T47D (cell line): ENCODE measurements around the gene YIPF4.
"Not testable (repeated sequence)": the region's sequence is repeated elsewhere in the genome, so short reads cannot be mapped to it uniquely, and the experiment has no call there.

Experiments used
- DNase-seq, 2 experiments: peaks; one replicate each; pipeline versions ENCODE4 v3.0.0 to v3.0.0-alpha.2; 2011 to 2012; ENCODE audit warnings: low read depth in 1 of 2, low spot score in 1 of 2
- JUND ChIP-seq: IDR thresholded peaks from 2 replicates; pipeline ENCODE4 v1.6.1; 2012; ENCODE audit warnings: low read depth
- in situ Hi-C: cut with HindIII; loops from 2 replicates; pipeline ENCODE4 v1.10.0; 2016; ENCODE audit warnings: low sequenced_read_pairs, low pct_unique_long_range_greater_than_20kb

Gene YIPF4

DNA sequence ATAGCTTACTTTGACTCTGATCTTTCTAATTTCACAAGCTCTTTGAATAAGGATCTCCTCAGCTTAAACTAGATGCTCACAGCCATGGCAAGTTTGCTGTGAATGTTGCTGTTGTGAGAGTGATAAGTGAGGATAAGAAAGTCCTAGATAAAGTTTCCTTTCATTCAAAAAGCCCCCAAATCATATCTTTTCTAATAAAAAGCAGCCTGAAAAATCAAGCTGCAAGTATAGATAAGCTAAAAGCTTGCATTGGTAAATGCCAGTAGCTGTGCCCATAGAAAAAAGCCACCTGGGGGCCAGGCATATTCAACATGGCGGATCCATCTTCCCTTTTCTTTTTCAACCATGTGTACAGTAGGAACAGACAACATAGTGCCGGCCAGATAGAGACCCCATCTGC lies 17.3 kb upstream of the YIPF4 start:
- DNase-seq: no peak
- no peak for TF ChIP-seq JUND
- in situ Hi-C loops: no loop called here

- no peak for TF ChIP-seq JUND
- in situ Hi-C loops: no loop called here
- DNase-seq: no peak
Observed at GRCh38 chr2:32262105-32262504, 15.6 kb upstream of the YIPF4 start.

DNA sequence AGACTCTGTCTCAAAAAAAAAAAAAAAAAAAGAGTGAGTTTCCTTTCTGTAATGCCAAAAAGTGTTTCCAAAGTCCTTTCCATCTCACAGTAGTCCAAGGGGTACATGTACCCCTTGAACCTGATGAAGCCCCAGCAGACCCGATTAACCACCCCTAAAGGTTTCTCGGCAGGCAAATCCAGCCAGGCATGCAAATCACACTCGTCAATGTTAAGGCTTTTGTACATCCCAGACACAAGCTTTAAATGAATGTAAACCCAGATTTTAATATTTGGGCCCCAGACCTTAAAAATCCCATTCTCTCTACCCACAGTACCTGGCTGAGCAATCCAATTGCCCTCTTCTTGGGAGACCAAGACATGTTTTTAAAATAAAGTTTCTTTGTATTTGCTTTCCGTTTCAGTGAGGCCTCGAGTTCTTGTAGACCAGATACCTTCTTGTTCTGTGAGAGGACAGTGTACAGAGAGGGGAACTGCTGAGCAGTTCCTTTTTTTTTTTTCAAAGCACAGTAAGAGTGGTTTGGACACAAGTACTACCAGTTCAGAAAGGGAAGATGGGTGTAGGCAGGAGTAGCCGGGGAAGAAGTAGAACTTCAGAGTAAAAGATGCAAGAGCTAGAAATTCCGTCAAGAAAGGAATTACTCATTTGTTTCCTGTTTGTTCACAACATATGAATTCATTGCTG lies 13.1 kb upstream of the YIPF4 start, which contains the start of gene NLRC4:
Gene NLRC4, minus strand, starts transcription at position 465 of the 684 bp plus-strand sequence. CDS start 8,111 bp downstream, outside the sequence.
- in situ Hi-C loops: no loop called here
- no peak for DNase-seq
- no peak for TF ChIP-seq JUND

DNA sequence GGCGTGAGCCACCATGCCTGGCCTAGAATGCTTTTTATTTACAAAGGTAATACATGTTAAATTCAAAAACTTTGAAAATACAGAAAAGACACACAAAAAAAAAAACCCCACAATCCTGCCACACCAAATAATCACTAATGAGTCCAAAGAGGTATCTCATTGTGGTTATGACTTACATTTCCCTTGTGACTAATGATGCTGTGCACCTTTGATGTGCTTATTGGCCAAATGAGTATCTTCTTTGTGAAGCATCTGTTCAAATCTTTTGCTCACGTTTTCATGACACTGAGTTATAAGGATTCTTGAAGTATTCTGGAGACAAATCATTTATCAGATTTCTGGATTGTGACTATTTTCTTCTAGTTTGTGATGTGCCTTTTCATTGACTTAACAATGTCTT lies 6.6 kb upstream of the YIPF4 start:
- TF ChIP-seq JUND: no peak
- in situ Hi-C loops: no loop called here
- no peak for DNase-seq

DNA sequence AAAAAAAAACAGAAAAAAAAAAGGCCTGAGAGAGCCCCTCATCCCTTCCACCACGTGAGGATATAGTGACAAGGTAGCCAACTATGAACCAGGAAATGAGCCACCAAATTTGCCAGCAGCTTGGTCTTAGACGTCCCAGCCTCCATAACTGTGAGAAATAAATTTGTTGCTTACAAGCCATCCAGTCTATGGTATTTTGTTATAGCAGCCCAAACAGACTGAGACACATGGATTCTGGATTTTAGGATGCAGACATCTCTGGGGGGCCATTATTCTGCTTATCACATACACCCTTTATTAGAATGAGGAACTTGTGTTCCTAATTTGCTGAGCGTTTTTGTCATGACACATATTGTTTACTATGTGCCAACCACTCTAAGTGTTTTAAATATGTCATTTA lies 5.4 kb upstream of the YIPF4 start:
- in situ Hi-C loops: no loop called here
- no peak for DNase-seq
- no peak for TF ChIP-seq JUND

GRCh38 chr2:32274289-32274688 lies 3.4 kb upstream of the YIPF4 start:
- DNase-seq: no peak
- in situ Hi-C loops: no loop called here
- no peak for TF ChIP-seq JUND

DNA sequence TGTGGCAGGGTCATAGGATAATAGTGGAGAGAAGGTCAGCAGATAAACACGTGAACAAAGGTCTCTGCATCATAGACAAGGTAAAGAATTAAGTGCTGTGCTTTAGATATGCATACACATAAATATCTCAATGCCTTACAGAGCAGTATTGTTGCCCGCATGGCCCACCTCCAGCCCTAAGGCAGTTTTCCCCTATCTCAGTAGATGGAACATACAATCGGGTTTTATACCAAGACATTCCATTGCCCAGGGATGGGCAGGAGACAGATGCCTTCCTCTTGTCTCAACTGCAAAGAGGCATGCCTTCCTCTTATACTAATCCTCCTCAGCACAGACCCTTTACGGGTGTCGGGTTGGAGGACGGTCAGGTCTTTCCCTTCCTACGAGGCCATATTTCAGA lies 1.9 kb upstream of the YIPF4 start:
- DNase-seq, in situ Hi-C loops: not testable (repeated sequence)

GRCh38 chr2:32277363-32277673 lies 386 bp upstream of the YIPF4 start:
- no peak for DNase-seq
- in situ Hi-C loops: no loop called here
- TF ChIP-seq JUND: no peak

GRCh38 chr2:32278478-32278853 lies 762 bp downstream of the YIPF4 start:
- in situ Hi-C loops: no loop called here
- peak in 1 of 2 experiments; percentile 34 for DNase-seq
- TF ChIP-seq JUND: no peak

DNA sequence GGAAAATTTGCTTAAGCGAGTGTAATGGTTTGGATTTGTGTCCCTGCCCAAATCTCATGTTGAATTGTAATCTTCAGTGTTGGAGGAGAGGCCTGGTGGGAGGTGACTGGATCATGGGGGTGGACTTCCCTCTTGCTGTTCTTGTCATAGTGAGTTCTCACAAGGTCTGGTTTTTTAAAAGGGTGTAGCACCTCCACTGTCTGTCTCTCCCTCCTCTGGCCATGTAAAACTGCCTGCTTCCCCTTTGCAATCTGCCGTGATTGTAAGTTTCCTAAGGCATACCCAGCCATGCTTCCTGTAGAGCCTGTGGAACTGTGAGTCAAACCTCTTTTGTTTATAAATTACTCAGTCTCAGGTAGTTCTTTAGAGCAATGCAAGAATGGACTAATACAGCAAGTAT lies 6.6 kb downstream of the YIPF4 start:
- no peak for DNase-seq
- in situ Hi-C loops: no loop called here
- no peak for TF ChIP-seq JUND

DNA sequence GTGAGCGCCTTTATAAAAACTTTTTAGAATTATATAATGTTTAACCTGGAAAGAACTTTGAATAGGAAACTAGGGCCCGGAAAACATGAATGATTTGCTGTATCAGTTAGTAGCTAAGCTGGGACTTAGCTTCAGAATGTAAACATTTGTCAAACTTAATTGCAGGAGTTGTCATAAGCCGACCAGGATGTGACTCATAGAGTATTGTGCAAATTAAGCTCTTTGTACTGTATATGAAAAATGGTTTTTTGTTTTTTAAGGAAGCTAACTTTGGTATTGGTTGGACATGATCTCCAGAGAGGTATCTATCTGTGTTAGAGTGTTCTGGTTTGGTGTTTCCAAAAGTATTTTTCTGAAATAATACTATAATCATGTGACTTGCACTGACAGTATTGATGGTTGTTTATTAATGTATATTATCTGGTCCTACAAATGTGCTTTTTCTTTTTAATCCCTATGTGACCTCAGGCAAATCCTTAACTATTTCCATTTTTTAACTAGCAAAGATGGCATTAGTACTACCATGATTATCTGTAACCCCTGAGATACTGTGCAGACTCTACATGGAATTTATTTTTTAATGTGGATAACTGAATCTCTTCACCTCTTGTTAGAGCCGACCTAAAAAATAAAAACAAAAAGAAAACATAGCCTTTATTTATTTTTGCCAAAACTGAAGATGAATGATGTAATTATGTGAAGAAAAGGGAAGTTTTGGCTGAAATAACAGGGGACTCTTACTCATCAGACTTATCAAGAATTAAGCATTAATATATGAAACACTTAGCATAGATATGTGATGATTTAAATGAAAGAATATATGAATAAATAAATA lies 11.7 kb downstream of the YIPF4 start:
- no peak for TF ChIP-seq JUND
- peak in 1 of 2 experiments; percentile 10 for DNase-seq
- in situ Hi-C loops: no loop called here

GRCh38 chr2:32290000-32290339 lies 12.3 kb downstream of the YIPF4 start:
- DNase-seq: no peak
- TF ChIP-seq JUND: no peak
- in situ Hi-C loops: no loop called here

DNA sequence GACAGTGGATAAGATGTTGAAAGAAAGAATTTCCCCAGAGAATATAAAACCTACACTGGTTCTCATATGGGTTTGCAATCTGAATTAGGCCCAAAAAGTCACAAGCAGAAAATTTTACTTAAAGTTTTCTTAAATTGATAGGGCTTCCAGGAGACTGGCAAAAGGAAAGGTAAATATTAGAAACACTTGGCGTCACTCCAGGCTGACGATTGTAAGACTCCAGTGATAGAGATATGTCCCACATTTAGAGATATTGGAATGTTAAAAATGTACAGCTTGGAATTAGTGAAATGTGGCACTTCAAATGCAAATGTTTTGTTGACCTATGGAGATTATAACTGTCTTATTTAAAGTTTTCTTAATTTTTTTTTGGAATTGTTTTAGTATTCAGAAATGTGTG lies 14.0 kb downstream of the YIPF4 start:
- TF ChIP-seq JUND: no peak
- no peak for DNase-seq
- in situ Hi-C loops: no loop called here

- in situ Hi-C loops, DNase-seq: not testable (repeated sequence)
Observed at GRCh38 chr2:32293493-32293892, 15.8 kb downstream of the YIPF4 start.

GRCh38 chr2:32293966-32294562 lies 16.4 kb downstream of the YIPF4 start:
- in situ Hi-C loops, DNase-seq: not testable (repeated sequence)
